H54 (cell line): Measurements from ENCODE around the gene SLC2A13.
A peak's percentile ranks its signal among the peaks of the same experiment; 100 is the strongest.

Experiments used
- DNase-seq: peaks from one replicate; pipeline ENCODE4 v3.0.0; 2011; ENCODE audit warnings: low spot score, mixed read lengths; ENCODE audit not compliant: insufficient read length
- FAIRE-seq: peaks from 3 replicates; lab custom pipeline; 2011; peaks lifted over from hg19 to GRCh38; lab: Jason Lieb, UNC
- POLR2A ChIP-seq: IDR thresholded peaks from 2 replicates; pipeline ENCODE4 v1.6.1; 2011; ENCODE audit warnings: low read depth, mild to moderate bottlenecking, low read length

The SLC2A13 gene

GRCh38 chr12:39736406-39736805, 369.5 kb downstream of the SLC2A13 start:
- no peak for DNase-seq
- no peak for TF ChIP-seq POLR2A
- FAIRE-seq, result no peak

DNA sequence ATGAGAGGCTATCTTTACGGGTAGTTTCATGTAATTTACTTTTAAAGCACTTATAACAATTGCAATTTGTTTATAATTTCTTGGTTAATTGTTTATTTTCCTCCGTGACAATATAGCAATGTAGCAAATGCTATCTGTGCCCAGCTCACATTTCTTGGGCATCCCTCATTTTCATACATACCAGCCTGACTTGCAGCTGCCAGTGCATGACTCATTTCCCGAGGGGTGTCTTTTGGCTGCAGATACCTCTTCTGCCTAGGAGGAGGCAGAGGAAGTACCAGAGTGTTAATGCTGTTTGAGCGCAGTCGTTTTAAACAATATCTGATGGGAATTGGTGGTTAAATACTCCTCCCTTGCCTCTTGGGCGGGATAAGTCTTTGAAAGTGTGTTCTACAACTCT, 382.1 kb downstream of the SLC2A13 start:
- no peak for TF ChIP-seq POLR2A
- FAIRE-seq, result peak; percentile 90
- DNase-seq, result peak; percentile 9

DNA sequence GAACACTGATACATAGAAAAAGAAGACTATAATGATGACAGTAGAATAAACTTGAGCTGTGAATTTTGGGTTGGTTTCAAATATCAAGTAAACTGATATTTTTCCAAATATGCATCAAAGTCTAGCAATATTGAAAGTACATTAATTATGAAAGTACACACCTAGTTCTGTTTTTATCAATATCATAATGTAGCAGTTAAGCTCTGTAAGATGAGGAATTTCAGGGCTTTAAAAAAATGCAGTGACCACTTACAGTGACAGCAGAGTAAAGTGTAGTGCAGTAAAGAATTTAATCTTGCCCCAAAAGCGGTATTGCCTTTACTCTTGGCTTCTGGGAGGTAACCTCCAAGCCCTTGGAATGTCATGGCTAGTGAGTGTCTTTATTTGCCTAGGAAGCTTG, 383.4 kb downstream of the SLC2A13 start:
- DNase-seq (no peak), FAIRE-seq (no peak)
- TF ChIP-seq POLR2A, result no peak

GRCh38 chr12:39713552-39713951, 392.3 kb downstream of the SLC2A13 start:
- FAIRE-seq, result no peak
- no peak for TF ChIP-seq POLR2A

GRCh38 chr12:39712334-39712733, 393.5 kb downstream of the SLC2A13 start:
- DNase-seq, result no peak
- TF ChIP-seq POLR2A, result no peak
- FAIRE-seq, result no peak

More at GRCh38 chr12:39713552-39713951, 392.3 kb downstream of the SLC2A13 start:
- DNase-seq, result no peak
